ENCODE data around the gene RADIL. TPM values are rescaled to one million over a fixed set of nuclear protein-coding genes. Genes with fewer than 3 reads are reported as not detected.

RADIL gene
- total and polyA plus RNA-seq, 2 of the 13 experiments (the other 11 are each of a cell fraction or from before 2014, with no cell fraction given), result 0.05 to 0.09 TPM

DNA sequence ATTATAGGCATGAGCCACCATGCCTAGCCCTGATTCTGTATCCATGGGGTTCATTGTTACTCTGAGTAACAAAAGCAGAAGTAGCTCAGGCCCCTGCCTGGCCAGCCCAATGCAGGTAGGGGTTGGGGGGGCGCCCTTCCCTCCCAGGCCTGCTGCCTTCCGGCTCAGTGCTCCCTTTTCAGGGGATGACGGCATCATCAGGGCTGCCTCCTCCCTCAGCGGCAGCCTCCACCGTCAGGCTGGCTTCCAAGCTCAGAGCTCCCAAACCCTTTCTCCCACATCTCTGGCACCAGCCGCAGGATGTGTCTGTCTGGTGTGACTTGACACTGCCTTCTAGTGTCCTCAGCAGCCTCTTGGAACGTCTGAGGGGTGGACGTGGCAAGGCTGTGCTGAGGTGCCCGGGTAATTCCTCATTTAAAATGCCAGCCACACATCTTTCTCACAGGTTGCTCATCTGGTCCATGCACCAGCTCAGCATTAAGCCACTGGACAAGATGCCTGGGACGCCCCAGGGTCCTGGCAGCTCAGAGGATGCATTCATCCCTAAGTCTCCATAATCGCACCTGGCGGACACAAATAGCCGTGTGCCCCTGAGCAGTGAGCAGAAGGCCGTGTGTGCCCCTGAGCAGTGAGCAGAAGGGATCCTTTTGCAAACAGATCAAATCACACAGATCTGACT, 59.9 kb downstream of the RADIL start:
- H3K9me3 ChIP-seq (ENCODE audit: low read length), result no peaks in the 10 kb centered on the region
- POLR2A ChIA-PET, result no interaction called here
- ATAC-seq (no peak; the same call in 2 of the 3 replicates), FAIRE-seq (no peak), DNase-seq (ENCODE audit: low spot score) (no peak)
- no peaks in the 10 kb centered on the region for H4K20me1 ChIP-seq (ENCODE audit: insufficient read depth, low read length)
- H3K4me3 ChIP-seq (replicated peaks in 1 of 3; ENCODE audit: insufficient read depth in 1 of 3, low read depth in 2 of 3, low read length in 3 of 3), result no peak overlapping the region
- no peaks in the 10 kb centered on the region for H3K79me2 ChIP-seq (ENCODE audit: insufficient read depth, low read length)
- TF ChIP-seq ZFP37 (CRISPR knock-in tag; IDR thresholded peaks at IDR 0.05; ENCODE audit: borderline replicate concordance) (no peak), ZSCAN22 (CRISPR knock-in tag; IDR thresholded peaks at IDR 0.05) (peak; percentile 95), ZNF263 (CRISPR knock-in tag; IDR thresholded peaks at IDR 0.05) (0 out of 2 replicates have a peak, but pooled peaks have one; percentile 36)
- WGBS (ENCODE audit: low lambda C conversion rate), result 13% methylated on average over 10 of the region's 14 CpGs
- no peak overlapping the region for H3K4me2 ChIP-seq (ENCODE audit: low read depth, low read length)
- H3K27ac ChIP-seq (ENCODE audit: extremely low read length, insufficient read depth, low read length), result no peak overlapping the region
- H3K36me3 ChIP-seq (replicated peaks in 1 of 2; ENCODE audit: control insufficient read depth in 1 of 2, insufficient read depth in 2 of 2, low read length in 2 of 2), result no peaks in the 10 kb centered on the region
- peaks cover 3 to 57% of the 10 kb centered on the region in 2 experiments; a peak in 4 of 5 replicates for H3K27me3 ChIP-seq (ENCODE audit: control insufficient read depth in 1 of 2, insufficient read depth in 2 of 2, low read length in 2 of 2)
- no TSS peak for BruUV-seq (replicated peaks)
- H3K4me1 ChIP-seq (ENCODE audit: insufficient read depth, low read length), result no peaks in the 10 kb centered on the region
- intact Hi-C loops (cut with micrococcal nuclease; ENCODE audit: unreplicated experiment), result no loop called here
- no peak overlapping the region for H2AFZ ChIP-seq (ENCODE audit: low read length)
- CTCF ChIA-PET (ENCODE audit: low intra/inter-chr PET ratio, low total read pairs), result no interaction called here
- H3K9ac ChIP-seq (ENCODE audit: insufficient read depth, low read depth, low read length), result no peak overlapping the region
- in situ Hi-C loops (cut with HindIII; ENCODE audit: extremely low pct_ligation_motif_present, low pct_unique_long_range_greater_than_20kb), result no loop called here

GRCh38 chr7:4822677-4823076, 60.8 kb downstream of the RADIL start:
- WGBS (ENCODE audit: low lambda C conversion rate), result 70% methylated on average over 9 of the region's 9 CpGs
- FAIRE-seq, result no peak
- Histone ChIP-seq H3K4me3 (replicated peaks in 1 of 3; ENCODE audit: insufficient read depth in 1 of 3, low read depth in 2 of 3, low read length in 3 of 3) (no peak overlapping the region), H3K4me2 (ENCODE audit: low read depth, low read length) (no peak overlapping the region), H3K9ac (ENCODE audit: insufficient read depth, low read depth, low read length) (no peak overlapping the region), H3K27ac (ENCODE audit: extremely low read length, insufficient read depth, low read length) (no peak overlapping the region), H3K27me3 (ENCODE audit: control insufficient read depth in 1 of 2, insufficient read depth in 2 of 2, low read length in 2 of 2) (peaks cover 5 to 61% of the 10 kb centered on the region in 2 experiments; a peak in 4 of 5 replicates), H3K79me2 (ENCODE audit: insufficient read depth, low read length) (no peaks in the 10 kb centered on the region), H3K9me3 (ENCODE audit: low read length) (no peaks in the 10 kb centered on the region), H2AFZ (ENCODE audit: low read length) (no peak overlapping the region), H3K4me1 (ENCODE audit: insufficient read depth, low read length) (no peaks in the 10 kb centered on the region), H3K36me3 (replicated peaks in 1 of 2; ENCODE audit: control insufficient read depth in 1 of 2, insufficient read depth in 2 of 2, low read length in 2 of 2) (no peaks in the 10 kb centered on the region), H4K20me1 (ENCODE audit: insufficient read depth, low read length) (no peaks in the 10 kb centered on the region)
- no TSS peak for BruUV-seq (replicated peaks)
- in situ Hi-C loops (cut with HindIII; ENCODE audit: extremely low pct_ligation_motif_present, low pct_unique_long_range_greater_than_20kb) (no loop called here), intact Hi-C loops (cut with micrococcal nuclease; ENCODE audit: unreplicated experiment) (no loop called here)
- ChIA-PET CTCF (ENCODE audit: low intra/inter-chr PET ratio, low total read pairs) (no interaction called here), POLR2A (no interaction called here)
- TF ChIP-seq NAIF1 (CRISPR knock-in tag; IDR thresholded peaks at IDR 0.05; ENCODE audit: borderline replicate concordance), result no peak
- no peak for TF ChIP-seq SOX6 (IDR thresholded peaks at IDR 0.05)
- TF ChIP-seq SOX6 (CRISPR knock-in tag; IDR thresholded peaks at IDR 0.05), result no peak
- TF ChIP-seq SNAPC5 (CRISPR knock-in tag; IDR thresholded peaks at IDR 0.05; ENCODE audit: borderline replicate concordance), result no peak
- TF ChIP-seq ZNF296 (CRISPR knock-in tag; conservative IDR thresholded peaks at IDR 0.05), result no peak
- no peak for TF ChIP-seq ZNF746 (CRISPR knock-in tag; IDR thresholded peaks at IDR 0.05)
- no peak for TF ChIP-seq MIER2 (CRISPR knock-in tag; IDR thresholded peaks at IDR 0.05)
- TF ChIP-seq, protein P1, sequence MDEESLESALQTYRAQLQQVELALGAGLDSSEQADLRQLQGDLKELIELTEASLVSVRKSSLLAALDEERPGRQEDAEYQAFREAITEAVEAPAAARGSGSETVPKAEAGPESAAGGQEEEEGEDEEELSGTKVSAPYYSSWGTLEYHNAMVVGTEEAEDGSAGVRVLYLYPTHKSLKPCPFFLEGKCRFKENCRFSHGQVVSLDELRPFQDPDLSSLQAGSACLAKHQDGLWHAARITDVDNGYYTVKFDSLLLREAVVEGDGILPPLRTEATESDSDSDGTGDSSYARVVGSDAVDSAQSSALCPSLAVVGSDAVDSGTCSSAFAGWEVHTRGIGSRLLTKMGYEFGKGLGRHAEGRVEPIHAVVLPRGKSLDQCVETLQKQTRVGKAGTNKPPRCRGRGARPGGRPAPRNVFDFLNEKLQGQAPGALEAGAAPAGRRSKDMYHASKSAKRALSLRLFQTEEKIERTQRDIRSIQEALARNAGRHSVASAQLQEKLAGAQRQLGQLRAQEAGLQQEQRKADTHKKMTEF (CRISPR knock-in tag; IDR thresholded peaks at IDR 0.05), result no peak
- no peak for TF ChIP-seq SATB2 (CRISPR knock-in tag; IDR thresholded peaks at IDR 0.05)
- no peak for DNase-seq (ENCODE audit: low spot score)
- no peak for ATAC-seq
